A673 (cell line): ENCODE data around the gene KCTD7. TPM values are rescaled to one million over a fixed set of nuclear protein-coding genes. Genes with fewer than 3 reads are reported as not detected.
"Not testable (repeated sequence)": the region's sequence is repeated elsewhere in the genome, so short reads cannot be mapped to it uniquely, and the experiment has no call there.

ENCODE experiments used
- BruUV-seq: library from RNA; stranded (reverse); fragments of 400-500 nt; replicated peaks from 2 replicates; lab custom pipeline; 2021; lab: Mats Ljungman, UMichigan
- CTCF ChIA-PET: fragments of 300-600 bp; sonication (Branson Sonifier 250); formaldehyde crosslinking; loops from one replicate; lab custom pipeline; 2022; ENCODE audit warnings: antibody characterized with exemption; lab: Charles Lee
- POLR2A ChIA-PET: fragments of 300-600 bp; sonication (Branson Sonifier 250); formaldehyde crosslinking; loops from one replicate; lab custom pipeline; 2022; ENCODE audit warnings: antibody characterized with exemption; ENCODE audit not compliant: low non-redundant PET; lab: Charles Lee
- DNase-seq: peaks from one replicate; pipeline ENCODE4 v3.0.0-alpha.2; 2015; ENCODE audit warnings: low spot score
- H3K27ac ChIP-seq: fragments of 200-600 bp; sonication (generic); 2 replicates; pipeline ENCODE4 v1.5.1; 2016; ENCODE audit warnings: mixed run types, low read depth, mild to moderate bottlenecking, mixed read lengths, antibody characterized with exemption, low read length; ENCODE audit not compliant: poor library complexity, severe bottlenecking
- H3K27me3 ChIP-seq: fragments of 200-600 bp; sonication (generic); replicated peaks from 2 replicates; pipeline ENCODE4 v1.6.1; 2017; ENCODE audit warnings: mixed run types, low read depth, mild to moderate bottlenecking, mixed read lengths, antibody characterized with exemption, low read length; ENCODE audit not compliant: insufficient read depth, poor library complexity
- H3K36me3 ChIP-seq: fragments of 200-600 bp; sonication (generic); 2 replicates; pipeline ENCODE4 v1.6.1; 2016; ENCODE audit warnings: mixed run types, mild to moderate bottlenecking, mixed read lengths, antibody characterized with exemption, low read length; ENCODE audit not compliant: insufficient read depth, poor library complexity, severe bottlenecking
- H3K4me1 ChIP-seq: fragments of 200-600 bp; sonication (generic); 2 replicates; pipeline ENCODE4 v1.6.1; 2017; ENCODE audit warnings: mixed run types, mild to moderate bottlenecking, mixed read lengths, antibody characterized with exemption, low read length; ENCODE audit not compliant: insufficient read depth, poor library complexity, severe bottlenecking
- H3K4me3 ChIP-seq: fragments of 200-600 bp; sonication (generic); 2 replicates; pipeline ENCODE4 v1.5.1; 2016; ENCODE audit warnings: low read depth, mixed run types, mild to moderate bottlenecking, mixed read lengths, low read length; ENCODE audit not compliant: poor library complexity, severe bottlenecking
- H3K9me3 ChIP-seq: fragments of 200-600 bp; sonication (generic); 2 replicates; pipeline ENCODE4 v1.6.1; 2016; ENCODE audit warnings: mixed run types, low read depth, mild to moderate bottlenecking, mixed read lengths, antibody characterized with exemption, low read length; ENCODE audit not compliant: poor library complexity, severe bottlenecking
- CTCF ChIP-seq: fragments of 300-800, 200-600 bp; sonication (generic); conservative IDR thresholded peaks from 2 replicates; pipeline ENCODE4 v1.5.1; 2017; ENCODE audit warnings: low read depth, mild to moderate bottlenecking, antibody characterized with exemption, low read length, moderate library complexity, mixed read lengths
- EZH2 ChIP-seq: fragments of 200-600 bp; sonication (generic); IDR thresholded peaks from 2 replicates; pipeline ENCODE4 v1.6.1; 2017; ENCODE audit warnings: borderline replicate concordance, low read depth, mild to moderate bottlenecking, mixed read lengths, antibody characterized with exemption, low read length; ENCODE audit not compliant: poor library complexity, severe bottlenecking
- intact Hi-C: fragments of 100-400 bp; cut with micrococcal nuclease; formaldehyde crosslinking; loops from one replicate; pipeline ENCODE4 v1.10.0; 2022; ENCODE audit not compliant: unreplicated experiment
- total RNA-seq: library from RNA; stranded (reverse); gene quantifications from 2 replicates; pipeline ENCODE4 v1.2.3, GENCODE V29; 2021

KCTD7 gene
- total RNA-seq, 1 experiment from 2014 or later, result 10.6 TPM

GRCh38 chr7:66634816-66635215, 6.1 kb downstream of the KCTD7 start:
- intact Hi-C loops, result no loop called here
- ChIA-PET CTCF (no interaction called here), POLR2A (interaction anchor here (0.6 kb wide), 1 partner anchor 29 kb away, joined by 4 read pairs; no protein-coding TSS in a partner anchor)
- Histone ChIP-seq H3K27ac (no peak overlapping the region), H3K9me3 (no peaks in the 10 kb centered on the region), H3K4me3 (no peak overlapping the region), H3K27me3 (no peaks in the 10 kb centered on the region), H3K36me3 (peaks cover 13% of the 10 kb centered on the region), H3K4me1 (peaks cover 2% of the 10 kb centered on the region)
- no peak for TF ChIP-seq CTCF
- no peak for TF ChIP-seq EZH2
- DNase-seq, result no peak
- BruUV-seq, result no TSS peak

DNA sequence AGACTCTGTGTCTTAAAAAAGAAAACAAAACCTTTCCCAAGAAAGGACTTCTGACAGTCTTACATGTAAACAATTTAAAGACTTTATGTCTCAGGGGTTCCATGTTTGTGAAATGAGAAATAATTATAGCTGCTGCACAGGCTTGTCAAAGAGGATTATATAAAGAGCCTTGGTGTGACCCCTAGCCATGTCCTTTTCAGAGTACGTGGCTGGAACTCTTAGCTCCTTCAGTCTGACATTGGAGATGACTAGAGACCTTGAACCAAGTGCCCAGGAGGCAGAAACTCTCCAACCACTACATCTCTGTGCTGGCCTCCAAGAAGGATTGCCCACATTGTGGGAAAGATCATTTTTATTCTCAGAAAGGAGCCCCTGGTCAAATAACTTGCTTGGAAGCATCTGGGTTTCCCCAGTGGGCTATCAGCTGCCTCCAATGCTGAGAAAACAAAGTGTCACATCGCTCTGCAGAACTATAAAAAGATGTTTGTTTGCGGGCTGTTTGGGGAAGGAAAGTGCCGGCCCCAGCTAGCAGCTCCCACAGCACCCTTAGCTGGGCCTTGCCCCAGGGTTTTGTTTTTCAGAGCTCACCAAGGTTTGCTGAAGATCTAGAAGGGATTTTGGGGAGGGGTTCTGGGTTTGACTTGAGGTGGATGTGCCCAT, 6.8 kb downstream of the KCTD7 start:
- peaks cover 19% of the 10 kb centered on the region for H3K36me3 ChIP-seq
- H3K27me3 ChIP-seq, H3K4me1 ChIP-seq, DNase-seq, intact Hi-C loops, CTCF ChIA-PET, H3K27ac ChIP-seq, H3K4me3 ChIP-seq, BruUV-seq, POLR2A ChIA-PET, H3K9me3 ChIP-seq: not testable (repeated sequence)

GRCh38 chr7:66635982-66636546, 7.4 kb downstream of the KCTD7 start:
- intact Hi-C loops, H3K9me3 ChIP-seq, POLR2A ChIA-PET, H3K4me1 ChIP-seq, H3K27me3 ChIP-seq, H3K4me3 ChIP-seq, DNase-seq, CTCF ChIA-PET, BruUV-seq, H3K27ac ChIP-seq: not testable (repeated sequence)
- peaks cover 26% of the 10 kb centered on the region for H3K36me3 ChIP-seq

DNA sequence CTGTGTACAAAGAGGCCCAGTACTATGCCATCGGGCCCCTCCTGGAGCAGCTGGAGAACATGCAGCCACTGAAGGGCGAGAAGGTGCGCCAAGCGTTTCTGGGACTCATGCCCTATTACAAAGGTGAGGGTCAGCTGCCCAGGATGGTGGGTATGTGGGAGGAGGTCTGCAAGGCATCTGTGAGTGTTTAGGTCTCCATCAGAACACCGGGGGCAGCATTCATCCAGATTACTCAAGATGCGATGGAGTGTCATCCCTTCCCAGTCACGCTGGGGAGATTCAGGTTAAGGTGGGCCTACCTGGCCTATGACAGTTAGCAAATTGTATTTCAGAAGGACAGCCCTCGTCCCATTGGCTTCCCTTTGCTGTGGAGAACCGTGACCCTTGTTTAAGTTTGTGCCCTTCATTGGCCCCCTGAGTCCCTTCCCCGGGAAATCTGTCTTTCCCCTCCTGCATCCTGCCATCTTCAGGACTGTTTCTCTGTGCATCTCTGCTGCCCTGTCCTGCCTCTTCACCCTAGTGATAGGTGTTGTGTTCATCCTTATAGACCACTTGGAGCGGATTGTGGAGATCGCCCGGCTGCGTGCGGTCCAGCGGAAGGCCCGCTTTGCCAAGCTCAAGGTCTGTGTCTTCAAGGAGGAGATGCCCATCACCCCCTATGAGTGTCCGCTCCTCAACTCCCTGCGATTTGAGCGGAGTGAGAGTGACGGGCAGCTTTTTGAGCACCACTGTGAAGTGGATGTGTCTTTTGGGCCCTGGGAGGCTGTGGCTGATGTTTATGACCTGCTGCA, 9.8 kb downstream of the KCTD7 start:
- no peak for DNase-seq
- no peak for TF ChIP-seq EZH2
- TF ChIP-seq CTCF, result no peak
- Histone ChIP-seq H3K27me3 (no peaks in the 10 kb centered on the region), H3K4me3 (no peak overlapping the region), H3K9me3 (no peaks in the 10 kb centered on the region), H3K27ac (no peak overlapping the region), H3K4me1 (no peaks in the 10 kb centered on the region), H3K36me3 (peaks cover 27% of the 10 kb centered on the region)
- POLR2A ChIA-PET, result no interaction called here
- intact Hi-C loops, result no loop called here
- no TSS peak for BruUV-seq
- CTCF ChIA-PET, result no interaction called here
